Spleen (tissue), 11 donors: Measurements from ENCODE around the gene SMOC1. TPM values are rescaled to one million over a fixed set of nuclear protein-coding genes. Genes with fewer than 3 reads are reported as not detected.

ENCODE experiments used
- DNase-seq: peaks from one replicate; pipeline ENCODE4 v3.0.0-alpha.2; 2020
- H3K27ac ChIP-seq, 8 donors: fragments of 200-600 bp; sonication (generic) in 7 of 8; 1 replicate in 4 of 8; 2 replicates in 4 of 8; pipeline versions ENCODE4 v1.5.0 to v1.8.0; 2016 to 2021; ENCODE audit warnings: inconsistent platforms in 4 of 8, mild to moderate bottlenecking in 4 of 8, moderate library complexity in 1 of 8
- H3K27me3 ChIP-seq, 7 donors: fragments of 200-600 bp; sonication (generic) in 6 of 7; replicated peaks in 1 of 7; 1 replicate in 4 of 7; 2 replicates in 3 of 7; pipeline versions ENCODE4 v1.5.0 to v1.8.0; 2016 to 2021; ENCODE audit warnings: inconsistent platforms in 3 of 7, mild to moderate bottlenecking in 1 of 7
- H3K36me3 ChIP-seq, 6 donors: fragments of 200-600 bp; sonication (generic) in 5 of 6; 1 replicate in 4 of 6; 2 replicates in 2 of 6; pipeline versions ENCODE4 v1.5.0 to v1.8.0; 2016 to 2021; ENCODE audit warnings: inconsistent platforms in 2 of 6
- H3K4me1 ChIP-seq, 6 donors: fragments of 200-600 bp; sonication (generic) in 5 of 6; 1 replicate in 3 of 6; 2 replicates in 3 of 6; pipeline versions ENCODE4 v1.5.0 to v1.8.0; 2016 to 2021; ENCODE audit warnings: inconsistent platforms in 3 of 6
- H3K4me3 ChIP-seq, 8 donors: fragments of 200-600 bp; sonication (generic) in 7 of 8; 1 replicate in 4 of 8; 2 replicates in 4 of 8; pipeline versions ENCODE4 v1.5.0 to v1.8.0; 2016 to 2021; ENCODE audit warnings: inconsistent platforms in 4 of 8, mild to moderate bottlenecking in 4 of 8, moderate library complexity in 2 of 8
- H3K9me3 ChIP-seq, 8 donors: fragments of 200-600 bp; sonication (generic) in 7 of 8; 1 replicate in 4 of 8; 2 replicates in 4 of 8; pipeline versions ENCODE4 v1.5.0 to v1.8.0; 2016 to 2021; ENCODE audit warnings: inconsistent platforms in 4 of 8
- CTCF ChIP-seq, 11 experiments: fragments of 200-600 bp in 7 of 11; fragments of 450-650 bp in 4 of 11; sonication (generic) in 4 of 11; IDR thresholded peaks in 8 of 11; conservative IDR thresholded peaks in 3 of 11; 1 replicate in 7 of 11; 2 replicates in 4 of 11; pipeline versions ENCODE4 v1.4.0 to v1.8.0; 2016 to 2021; ENCODE audit warnings: antibody characterized with exemption in 11 of 11, inconsistent platforms in 4 of 11, mild to moderate bottlenecking in 1 of 11
- POLR2A ChIP-seq, 3 donors: fragments of 450-650 bp; IDR thresholded peaks; one replicate each; pipeline ENCODE4 v1.5.1; 2017; ENCODE audit warnings: antibody characterized with exemption in 3 of 3, mild to moderate bottlenecking in 1 of 3
- POLR2AphosphoS5 ChIP-seq, 3 donors: sonication (generic); formaldehyde crosslinking; IDR thresholded peaks; one replicate each; pipeline ENCODE4 v1.5.1; 2017; ENCODE audit warnings: antibody characterized with exemption in 3 of 3
- WGBS, 5 donors: extraction: QIAGEN DNeasy Blood & Tissue Kit in 3 of 5; methylation state at CpG; one replicate each; pipeline versions ENCODE4 v1.1.5 to v1.1.7; 2013 to 2018; 5-methylcytosine and 5-hydroxymethylcytosine counted together
- intact Hi-C: fragments of 100-400 bp; cut with DNase I; formaldehyde crosslinking; loops from one replicate; pipeline ENCODE4 v1.15.0; 2023; ENCODE audit warnings: low total_unique reads
- polyA plus RNA-seq, 3 donors: library from polyadenylated mRNA; stranded (reverse); fragments of 200-250 nt; gene quantifications; one replicate each; pipeline ENCODE4 v1.2.1, GENCODE V29; 2013
- total RNA-seq, 7 donors: library from RNA; depleted of rRNA in 3 of 7; stranded (reverse); fragments of >200 nt in 3 of 7; fragmentation: NEBNext Ultra II Directional in 4 of 7; extraction: Animal tissue kit (Norgen Biotek cat#: 25700) in 4 of 7; gene quantifications; one replicate each; pipeline versions ENCODE4 v1.1.0 to v1.2.1, GENCODE V29; 2016 to 2021
- donor health status: healthy with polysubstance abuse.
- donor health status: DM: no; HTN: no; CAD: no; lungs with moderate emphysema.
- donor health status: DM: no; HTN: no; CAD: no.
- donor health status: Bipolar disorder and iron deficiency.
- donor health status: healthy.
- donor health status: DM: no; HTN: no; CAD: no.
- donor health status: DM: yes; HTN: yes; CAD: no.

SMOC1 gene
- total and polyA plus RNA-seq, 10 donors = 6.1 to 108 (median 29.6) TPM

DNA sequence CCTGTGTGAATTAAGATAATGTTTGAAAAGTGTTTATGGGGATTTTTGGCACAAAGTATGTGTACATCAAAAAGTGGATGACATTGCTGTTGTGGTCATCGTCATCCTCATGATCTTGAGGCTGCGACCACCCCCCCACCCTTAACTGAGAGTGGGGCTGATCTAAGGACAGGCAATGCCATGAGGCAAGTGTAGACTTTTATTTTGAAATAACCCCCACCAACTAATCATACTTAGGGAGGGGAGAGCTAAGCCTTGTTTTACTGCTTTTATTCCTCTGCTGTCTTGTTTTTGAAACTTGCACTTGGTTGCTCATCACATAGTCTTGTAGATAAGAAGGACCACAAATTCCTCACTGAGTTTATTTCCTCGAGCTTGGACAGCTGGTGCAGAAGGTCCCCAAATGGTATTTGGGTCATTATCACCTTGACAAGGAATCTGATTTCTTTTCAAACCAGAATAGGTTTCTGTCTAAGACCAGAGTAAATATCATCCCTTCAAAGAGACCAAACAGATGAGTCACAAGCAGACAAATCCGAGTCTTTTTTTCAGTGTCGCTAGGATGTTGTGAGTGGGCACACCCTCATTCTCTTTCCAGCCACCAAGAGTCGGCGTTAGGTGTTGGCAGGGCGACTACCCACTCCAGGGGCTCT lies 23.9 kb upstream of the SMOC1 start:
- Histone ChIP-seq H3K27me3 (peaks cover 0 to 28% (median 0%) of the 10 kb centered on the region in 7 donors), H3K4me3 (no peak overlapping the region), H3K4me1 (no peaks in the 10 kb centered on the region), H3K27ac (no peak overlapping the region), H3K36me3 (no peaks in the 10 kb centered on the region), H3K9me3 (no peaks in the 10 kb centered on the region)
- no peak for TF ChIP-seq POLR2AphosphoS5 (IDR thresholded peaks at IDR 0.05)
- TF ChIP-seq CTCF (IDR thresholded peaks at IDR 0.05 in 8 of 11, conservative IDR thresholded peaks at IDR 0.05 in 3 of 11) = no peak
- TF ChIP-seq POLR2A (IDR thresholded peaks at IDR 0.05) = no peak
- intact Hi-C loops = no loop called here
- DNase-seq = no peak
- WGBS, 5 donors = 71 to 80% (median 76%) methylated on average over 8 of the region's 8 CpGs

DNA sequence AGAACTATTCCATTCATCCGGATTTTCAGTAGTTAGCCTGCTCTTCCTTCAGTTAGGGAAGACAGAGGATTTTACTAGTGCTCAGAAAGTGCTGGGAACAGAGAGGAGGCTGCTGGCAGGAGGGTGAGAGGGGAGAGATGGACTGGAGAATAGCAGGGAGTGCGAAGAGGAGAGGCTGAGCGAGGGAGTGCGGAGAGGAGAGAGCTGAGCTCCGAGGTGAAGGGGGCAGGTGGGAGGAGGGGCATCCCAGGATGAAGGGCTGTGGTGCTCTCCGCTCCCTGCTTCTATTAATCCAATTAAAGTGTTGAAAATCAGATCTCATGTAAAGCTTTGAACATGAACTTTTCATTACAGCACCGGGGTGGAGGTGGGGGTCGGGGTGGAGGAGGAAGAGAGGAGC lies 20.4 kb upstream of the SMOC1 start:
- DNase-seq = no peak
- H3K36me3 ChIP-seq = no peaks in the 10 kb centered on the region

GRCh38 chr14:69859591-69859990 lies 19.6 kb upstream of the SMOC1 start:
- 86 to 89% (median 87%) methylated on average over 14 of the region's 14 CpGs for WGBS, 5 donors
- DNase-seq = no peak
- TF ChIP-seq POLR2A (IDR thresholded peaks at IDR 0.05) (no peak), CTCF (IDR thresholded peaks at IDR 0.05 in 8 of 11, conservative IDR thresholded peaks at IDR 0.05 in 3 of 11) (no peak), POLR2AphosphoS5 (IDR thresholded peaks at IDR 0.05) (no peak)
- intact Hi-C loops = no loop called here
- Histone ChIP-seq H3K9me3 (peaks cover 0 to 5% (median 3%) of the 10 kb centered on the region in 8 donors), H3K27ac (no peak overlapping the region), H3K36me3 (no peaks in the 10 kb centered on the region), H3K27me3 (peaks cover 0 to 27% (median 0%) of the 10 kb centered on the region in 7 donors), H3K4me1 (no peaks in the 10 kb centered on the region), H3K4me3 (no peak overlapping the region)

More for the DNA sequence above, 20.4 kb upstream of the SMOC1 start:
- Histone ChIP-seq H3K27ac (no peak overlapping the region), H3K4me3 (no peak overlapping the region), H3K9me3 (no peaks in the 10 kb centered on the region), H3K27me3 (peaks cover 0 to 27% (median 0%) of the 10 kb centered on the region in 7 donors), H3K4me1 (no peaks in the 10 kb centered on the region)
- 61 to 72% (median 69%) methylated on average over 8 of the region's 8 CpGs for WGBS, 5 donors
- intact Hi-C loops = no loop called here
- no peak for TF ChIP-seq POLR2AphosphoS5 (IDR thresholded peaks at IDR 0.05)
- TF ChIP-seq CTCF (IDR thresholded peaks at IDR 0.05 in 8 of 11, conservative IDR thresholded peaks at IDR 0.05 in 3 of 11) = no peak
- no peak for TF ChIP-seq POLR2A (IDR thresholded peaks at IDR 0.05)

DNA sequence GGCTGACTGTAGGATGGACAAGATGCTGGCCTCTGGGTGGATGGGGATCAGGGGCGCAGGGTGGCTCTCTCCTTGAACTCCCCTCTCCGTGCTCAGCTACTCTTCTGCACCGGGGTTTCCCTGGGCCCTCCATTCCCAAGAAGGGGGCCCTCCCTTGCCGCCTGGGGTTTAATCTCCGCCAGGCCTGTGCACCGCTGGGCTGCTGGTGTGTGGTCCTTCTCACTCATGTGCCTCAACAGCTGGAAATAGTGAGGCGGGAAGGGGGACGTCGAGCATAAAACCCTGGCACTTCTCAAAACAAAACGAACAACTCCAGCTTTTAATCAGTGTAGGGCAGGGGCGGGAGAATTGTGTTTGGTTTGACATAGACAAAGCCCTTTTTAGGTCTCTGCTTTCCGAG lies 19.0 kb upstream of the SMOC1 start:
- Histone ChIP-seq H3K27ac (no peak overlapping the region), H3K4me3 (no peak overlapping the region), H3K27me3 (peaks cover 0 to 28% (median 0%) of the 10 kb centered on the region in 7 donors), H3K9me3 (peaks cover 0 to 11% (median 9%) of the 10 kb centered on the region in 8 donors), H3K4me1 (no peaks in the 10 kb centered on the region), H3K36me3 (no peaks in the 10 kb centered on the region)
- WGBS, 5 donors = 63 to 76% (median 70%) methylated on average over 10 to 12 of the region's 12 CpGs
- TF ChIP-seq POLR2AphosphoS5 (IDR thresholded peaks at IDR 0.05) (no peak), POLR2A (IDR thresholded peaks at IDR 0.05) (no peak), CTCF (IDR thresholded peaks at IDR 0.05 in 8 of 11, conservative IDR thresholded peaks at IDR 0.05 in 3 of 11) (no peak)
- intact Hi-C loops = no loop called here
- no peak for DNase-seq
